ENCODE results near the gene MPC2.
"Not testable (repeated sequence)": the region's sequence is repeated elsewhere in the genome, so short reads cannot be mapped to it uniquely, and the experiment has no call there.

Gene MPC2

DNA sequence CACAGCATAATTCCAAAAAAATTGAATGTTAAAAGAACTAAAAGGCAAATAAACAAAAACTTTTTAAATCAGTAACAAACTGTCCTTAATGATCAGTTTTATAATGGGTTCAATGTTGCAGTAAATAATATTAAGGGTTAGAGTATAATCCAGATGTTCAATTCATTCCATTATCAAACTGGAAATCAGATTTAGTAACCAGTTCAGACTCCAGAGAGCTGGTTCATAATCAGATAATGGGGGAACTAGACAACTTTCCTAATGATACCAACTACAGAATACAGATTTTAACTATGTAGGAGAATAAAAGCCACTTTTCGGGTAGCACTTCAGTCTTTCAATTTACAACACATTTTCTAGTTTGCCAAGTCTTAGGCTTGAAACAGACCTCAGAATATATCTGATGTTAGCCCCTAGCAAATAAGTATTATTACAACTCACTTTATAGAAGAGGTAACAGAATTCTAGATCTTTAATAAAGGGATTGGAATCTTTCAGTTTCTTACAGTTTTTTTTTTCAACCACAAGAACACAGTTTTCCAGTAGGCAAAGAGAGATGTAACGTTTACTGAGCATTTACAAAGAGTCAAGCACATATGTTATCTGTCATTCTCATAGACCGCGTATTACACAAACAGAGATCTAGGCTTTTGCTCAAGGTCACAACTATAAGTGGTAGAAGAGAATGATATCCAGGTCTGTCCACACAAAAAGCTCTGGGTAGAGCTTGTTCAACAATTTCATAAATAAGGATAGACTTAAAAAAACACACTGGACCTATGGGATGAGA is 2.3 kb downstream of the MPC2 start:
- no peak for DNase-seq (ENCODE audit: low read depth)

DNA sequence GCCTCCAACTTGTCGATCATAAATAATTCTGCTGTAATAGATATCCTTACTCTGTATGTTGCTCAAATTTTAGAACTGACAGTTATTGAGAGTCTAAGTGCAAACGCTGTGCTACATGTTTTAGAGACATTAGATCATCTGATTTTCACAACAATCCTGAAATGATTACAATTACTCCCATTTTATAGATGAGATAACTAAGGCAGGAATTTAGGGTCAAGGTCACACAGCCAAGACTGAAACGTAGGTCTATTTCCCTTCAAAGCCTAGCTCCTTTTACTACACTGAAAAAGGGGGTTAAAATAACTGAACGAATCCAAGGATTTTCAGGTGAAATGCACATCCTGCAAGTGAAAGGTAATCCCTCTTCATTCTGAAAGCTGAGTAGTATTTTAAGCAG is 3.1 kb downstream of the MPC2 start:
- DNase-seq (ENCODE audit: low read depth), result no peak

DNA sequence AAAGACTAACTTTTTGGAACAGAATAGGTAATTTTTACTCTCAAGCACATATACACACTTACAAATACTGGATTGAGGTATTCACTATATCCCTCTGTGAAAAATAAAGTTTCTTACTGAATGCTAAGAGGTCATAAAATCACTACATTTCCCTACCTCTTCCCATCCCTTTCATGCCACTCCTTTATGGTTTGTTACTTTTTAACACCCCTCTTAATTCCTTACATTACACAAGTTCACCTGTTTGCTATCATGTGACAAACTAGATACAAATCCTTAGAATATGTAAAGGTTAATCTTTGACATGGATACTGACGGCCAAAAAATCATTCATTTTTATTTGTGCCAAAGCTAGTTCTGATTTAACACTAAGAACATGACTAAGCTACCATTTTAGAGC is 7.1 kb downstream of the MPC2 start:
- DNase-seq (ENCODE audit: low read depth), result no peak

DNA sequence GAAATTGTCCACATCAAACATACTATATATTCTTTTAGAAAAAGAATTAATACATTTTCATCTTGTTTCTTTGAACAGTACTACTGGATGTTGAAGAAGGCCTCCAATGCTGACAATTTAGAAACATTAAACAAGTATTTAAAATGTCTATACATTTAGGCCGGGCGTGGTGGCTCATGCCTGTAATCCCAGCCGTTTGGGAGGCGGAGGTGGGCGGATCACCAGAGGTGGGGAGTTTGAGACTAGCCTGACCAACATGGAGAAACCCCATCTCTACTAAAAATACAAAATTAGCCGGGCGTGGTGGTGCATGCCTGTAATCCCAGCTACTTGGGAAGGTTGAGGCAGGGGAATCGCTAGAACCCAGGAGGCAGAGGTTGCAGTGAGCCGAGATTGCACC is 8.0 kb downstream of the MPC2 start:
- DNase-seq (ENCODE audit: low read depth), result not testable (repeated sequence)

DNA sequence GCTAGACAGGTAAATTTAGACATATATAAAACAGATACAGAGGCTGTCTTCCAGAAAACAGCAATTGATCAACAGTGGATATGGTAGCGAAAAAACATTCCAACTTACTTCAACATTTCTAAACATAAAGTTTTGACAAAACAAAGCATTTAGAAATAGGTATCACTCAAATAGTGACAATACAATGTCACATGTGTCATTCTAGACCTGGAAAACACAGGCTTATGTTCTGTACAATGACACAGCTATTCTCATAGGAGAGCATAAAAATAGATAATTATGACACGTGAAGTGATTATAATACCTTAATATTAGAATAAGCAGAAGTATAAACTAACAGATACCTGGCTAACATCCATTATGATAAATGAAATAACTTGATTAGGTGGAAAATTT is 8.4 kb downstream of the MPC2 start:
- no peak for DNase-seq (ENCODE audit: low read depth)

DNA sequence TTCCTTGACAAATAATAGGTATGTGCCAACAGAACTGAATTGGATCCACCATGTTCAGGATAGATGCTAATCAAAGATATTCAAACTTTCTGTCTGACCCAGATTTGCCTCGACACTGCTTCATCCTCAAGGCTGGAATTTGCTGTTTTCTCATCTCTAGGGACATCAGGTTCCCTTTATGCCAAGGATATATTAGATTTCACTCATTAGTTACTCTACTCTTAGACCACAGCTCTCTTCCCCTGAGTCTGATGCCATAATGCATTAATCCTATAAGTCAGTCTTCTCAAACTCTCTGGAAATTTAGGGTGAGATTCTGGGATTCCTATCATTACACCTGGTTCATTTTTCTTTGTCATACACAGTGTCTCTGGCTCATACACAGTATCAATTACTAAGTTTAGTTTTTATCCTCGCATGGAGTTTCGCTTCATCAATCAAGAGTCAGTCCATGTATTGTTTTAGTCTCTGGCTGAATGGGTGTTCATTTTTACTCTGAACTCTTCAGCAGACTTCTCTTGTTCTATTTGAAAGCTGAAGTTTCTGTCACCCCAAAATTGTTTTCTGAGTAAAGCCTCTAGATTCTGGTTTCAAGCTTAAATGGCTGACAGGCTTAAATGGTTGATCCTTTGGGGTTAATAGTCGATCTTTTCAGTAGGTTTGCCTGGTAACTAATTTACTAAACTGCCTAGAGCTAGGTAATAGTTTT is 9.7 kb downstream of the MPC2 start:
- no peak for DNase-seq (ENCODE audit: low read depth)

DNA sequence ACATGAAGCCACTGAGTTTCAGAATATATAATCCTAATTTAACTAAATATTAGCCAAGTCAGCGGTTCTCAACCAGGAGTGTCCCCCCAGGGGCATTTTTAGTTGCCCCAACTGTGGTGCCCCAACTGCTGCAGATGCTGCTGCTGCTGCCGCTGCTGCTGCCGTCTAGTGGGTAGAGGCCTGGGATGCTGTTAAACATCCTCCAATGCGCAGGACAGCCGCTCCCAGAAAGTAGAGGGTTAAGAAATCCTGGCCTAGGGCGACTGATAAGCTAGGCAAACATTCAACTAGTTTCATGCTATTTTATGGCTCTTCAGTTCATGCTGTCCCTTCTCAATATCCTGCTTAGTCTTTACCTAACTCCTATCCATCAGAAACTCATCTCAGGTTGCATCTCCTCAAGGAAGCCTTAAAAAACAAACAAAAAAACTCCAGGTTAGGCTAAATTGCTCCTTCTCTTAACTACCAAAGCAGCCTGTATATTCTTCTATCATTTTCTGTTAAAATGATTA is 10.3 kb downstream of the MPC2 start:
- DNase-seq (ENCODE audit: low read depth), result no peak

DNA sequence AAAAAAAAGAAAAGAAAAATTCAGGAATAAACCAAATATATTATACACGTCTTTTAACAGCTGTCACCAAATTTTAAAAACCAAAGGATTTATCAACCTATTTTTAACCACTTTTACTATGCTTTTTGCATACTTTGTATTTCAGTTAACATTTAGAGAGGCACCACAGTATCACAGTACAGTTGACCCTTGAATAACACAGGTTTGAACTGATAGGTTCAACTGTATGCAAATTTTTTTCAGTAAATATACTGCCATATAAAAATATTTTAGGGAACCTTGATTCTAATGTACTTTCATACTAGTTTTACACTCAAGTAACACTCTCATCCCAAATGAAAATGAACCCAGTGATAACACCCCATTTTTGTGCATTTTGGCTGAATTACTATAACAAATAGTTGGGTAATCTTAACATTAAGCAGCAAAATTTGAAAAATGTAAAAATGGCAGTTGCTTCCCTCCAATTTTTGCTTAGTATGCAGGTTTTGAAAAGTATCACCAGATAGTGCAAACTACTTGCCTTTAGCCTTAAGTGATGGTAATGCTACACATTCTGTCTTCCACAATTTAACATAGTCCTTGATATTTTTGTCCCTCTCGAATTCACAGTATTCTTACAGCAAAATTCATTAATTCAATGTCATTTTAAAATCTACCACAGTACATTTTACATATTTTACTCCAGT is 12.2 kb downstream of the MPC2 start:
- no peak for DNase-seq (ENCODE audit: low read depth)

DNA sequence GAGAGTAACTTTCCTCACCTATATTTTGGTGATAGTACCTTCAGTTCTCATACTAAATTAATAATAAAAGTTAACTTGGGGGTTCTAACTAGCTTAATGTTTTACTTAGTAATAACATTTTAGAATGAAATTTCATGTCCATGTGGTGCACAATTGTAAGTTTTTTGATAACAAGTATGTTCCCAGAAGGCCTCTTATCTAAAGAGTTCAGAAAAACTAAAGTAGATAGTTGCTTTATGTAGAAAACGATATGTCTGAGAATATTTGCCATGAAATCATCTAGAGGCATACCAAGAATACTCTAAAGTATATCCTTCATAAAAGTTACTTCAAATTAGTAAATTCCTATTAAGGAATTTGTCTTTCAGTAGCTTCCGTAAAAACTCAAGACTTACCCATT is 12.8 kb downstream of the MPC2 start:
- DNase-seq (ENCODE audit: low read depth), result no peak

DNA sequence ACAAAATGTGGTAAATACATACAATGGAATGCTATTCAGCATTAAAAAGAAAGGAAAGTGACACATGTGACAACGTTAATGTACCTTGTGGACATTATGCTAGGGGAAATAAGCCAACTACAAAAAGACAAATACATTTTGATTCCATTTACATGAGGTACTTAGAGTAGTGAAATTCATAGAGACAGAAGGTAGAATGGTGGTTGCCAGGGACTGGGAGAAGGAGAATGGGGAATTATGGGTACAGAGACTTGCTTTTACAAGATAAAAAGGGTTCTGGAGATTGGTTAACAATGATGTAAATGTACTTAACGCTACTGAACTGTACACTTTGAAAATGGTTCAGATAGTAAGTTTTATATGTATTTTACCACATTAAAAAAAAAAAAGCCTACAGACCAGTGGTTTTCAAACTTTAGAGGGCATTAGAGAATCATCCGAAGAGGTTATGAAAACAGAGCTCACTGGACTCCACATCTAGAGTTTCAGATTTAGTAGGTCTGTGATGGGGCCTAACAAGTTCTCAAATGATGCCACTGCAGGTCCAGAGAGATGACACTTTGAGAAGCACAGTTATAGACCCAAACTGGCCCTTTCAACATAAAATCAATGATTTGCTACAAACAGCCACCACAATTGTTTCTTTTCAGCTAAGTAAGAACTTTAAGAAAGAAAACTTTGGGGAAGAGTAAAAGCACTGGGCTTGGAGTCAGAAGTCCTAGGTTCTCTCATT is 13.4 kb downstream of the MPC2 start:
- DNase-seq (ENCODE audit: low read depth), result no peak

DNA sequence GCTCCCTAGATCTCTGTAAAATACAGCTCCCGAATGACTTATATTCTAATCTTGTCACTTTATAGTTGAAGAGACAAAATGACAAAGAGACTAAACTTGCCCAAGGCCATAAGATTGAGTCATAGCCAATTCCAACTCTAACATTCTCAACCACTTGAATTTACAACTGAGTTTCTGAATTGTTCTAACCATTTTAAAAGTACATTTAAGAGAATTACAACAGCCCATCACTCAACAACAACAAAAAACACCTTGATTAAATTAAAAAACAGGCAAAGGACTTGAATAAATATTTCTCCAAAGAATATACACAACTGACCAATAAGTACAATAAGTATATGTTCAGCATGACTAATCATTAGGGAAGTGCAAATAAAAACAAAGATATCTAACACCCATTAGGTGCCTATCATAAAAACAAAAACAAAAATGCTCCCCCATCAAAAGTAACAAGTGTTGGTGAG is 14.2 kb downstream of the MPC2 start:
- DNase-seq (ENCODE audit: low read depth), result no peak

DNA sequence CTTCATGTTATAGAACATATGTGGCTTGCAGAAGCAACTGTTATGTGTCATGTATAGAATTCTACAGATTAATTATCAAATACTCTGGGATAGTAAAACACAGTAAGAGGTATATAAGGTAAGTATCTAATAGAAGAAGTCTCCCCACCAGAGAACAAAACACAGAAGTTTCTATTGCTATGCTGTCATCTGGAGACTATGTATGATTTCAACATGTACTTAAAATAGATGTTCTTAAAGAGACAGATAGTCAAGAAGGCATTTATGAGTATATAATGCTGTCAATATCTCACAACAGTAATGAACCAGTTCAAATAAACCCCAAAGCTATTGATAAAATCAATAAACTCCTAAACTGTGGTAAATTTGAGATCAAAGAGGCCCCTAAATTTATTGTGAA is 14.8 kb downstream of the MPC2 start:
- no peak for DNase-seq (ENCODE audit: low read depth)

DNA sequence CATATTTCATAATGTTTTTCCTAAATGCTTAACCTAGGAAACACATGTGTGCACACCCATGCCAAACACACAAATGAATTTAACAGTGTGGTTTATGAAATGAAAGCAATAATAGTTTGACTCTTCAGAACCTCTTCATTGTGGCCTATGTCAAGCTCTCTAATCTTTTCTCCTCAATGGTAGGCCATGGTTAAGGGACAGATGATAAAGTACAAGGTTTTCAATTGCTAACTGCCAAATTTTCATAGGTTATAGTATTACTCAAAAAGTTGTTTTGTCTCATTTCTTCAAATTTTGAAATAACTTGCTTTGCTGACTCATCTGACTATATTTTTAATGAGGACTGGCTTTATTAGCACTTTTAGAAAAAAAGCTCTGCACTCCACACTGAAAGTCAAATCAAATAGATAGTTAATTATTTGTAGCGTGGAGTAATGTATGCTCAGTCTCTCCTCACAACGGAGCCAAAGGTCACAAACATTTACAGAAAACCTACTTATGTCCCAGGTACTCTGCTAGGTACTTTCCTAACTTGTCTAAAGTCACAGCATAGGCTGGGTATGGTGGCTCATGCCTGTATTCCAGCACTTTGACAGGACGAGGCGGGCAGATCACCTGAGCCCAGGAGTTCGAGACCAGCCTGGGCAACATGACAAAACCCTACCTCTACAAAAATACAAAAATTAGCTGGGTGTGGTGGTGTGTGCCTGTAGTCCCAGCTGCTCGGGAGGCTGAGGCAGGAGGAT is 19.9 kb downstream of the MPC2 start:
- no peak for DNase-seq (ENCODE audit: low read depth)

DNA sequence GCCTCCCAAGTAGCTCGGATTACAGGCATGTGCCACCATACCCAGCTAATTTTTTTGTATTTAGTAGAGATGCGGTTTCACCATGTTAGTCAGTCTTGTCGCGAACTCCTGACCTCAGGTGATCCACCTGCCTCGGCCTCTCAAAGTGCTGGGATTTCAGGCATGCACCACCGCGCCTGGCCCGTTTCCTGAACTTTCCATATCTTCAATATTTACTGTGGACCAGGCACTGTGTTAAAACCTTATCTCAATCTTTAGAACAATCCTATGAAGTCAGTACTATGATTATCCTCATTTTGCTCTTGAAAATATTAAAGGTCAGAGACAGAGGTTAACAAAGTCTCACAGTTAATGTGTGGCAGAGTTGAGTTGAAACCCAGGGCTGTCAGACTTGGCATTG is 21.3 kb downstream of the MPC2 start:
- no peak for DNase-seq (ENCODE audit: low read depth)

DNA sequence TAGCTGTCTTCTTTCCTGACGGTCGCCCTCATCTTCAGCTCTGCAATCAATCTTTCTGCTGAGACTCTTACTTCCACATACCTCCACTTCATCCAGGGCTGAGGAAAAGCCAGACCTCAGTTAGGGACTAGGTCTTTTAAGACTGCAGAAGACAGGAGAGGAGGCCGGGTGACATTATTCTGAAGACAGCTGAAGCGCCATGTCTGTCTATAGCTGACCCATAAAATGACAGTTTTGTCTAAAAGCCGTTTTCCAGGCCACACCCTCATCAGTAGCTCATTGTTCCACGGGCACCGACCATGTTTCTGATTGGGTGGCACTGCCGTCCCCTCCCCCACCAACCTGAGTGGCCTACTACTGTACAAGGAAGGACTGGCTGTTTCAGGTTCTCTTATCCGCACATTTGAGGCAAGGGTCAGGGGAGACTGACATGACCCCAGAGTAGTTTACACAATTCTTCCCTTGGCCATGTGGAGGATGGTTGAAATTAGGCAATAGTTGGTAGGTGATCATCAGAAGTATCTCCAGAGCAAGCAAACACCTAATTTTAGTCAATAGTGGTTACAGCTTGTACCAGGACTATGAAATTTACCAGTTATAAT is 22.9 kb downstream of the MPC2 start, which contains the start of gene ADCY10:
ADCY10 (minus strand) TSS at position 240 of the 602 bp plus-strand sequence. CDS start 8,994 bp downstream, outside the sequence.
- no peak for DNase-seq (ENCODE audit: low read depth)

DNA sequence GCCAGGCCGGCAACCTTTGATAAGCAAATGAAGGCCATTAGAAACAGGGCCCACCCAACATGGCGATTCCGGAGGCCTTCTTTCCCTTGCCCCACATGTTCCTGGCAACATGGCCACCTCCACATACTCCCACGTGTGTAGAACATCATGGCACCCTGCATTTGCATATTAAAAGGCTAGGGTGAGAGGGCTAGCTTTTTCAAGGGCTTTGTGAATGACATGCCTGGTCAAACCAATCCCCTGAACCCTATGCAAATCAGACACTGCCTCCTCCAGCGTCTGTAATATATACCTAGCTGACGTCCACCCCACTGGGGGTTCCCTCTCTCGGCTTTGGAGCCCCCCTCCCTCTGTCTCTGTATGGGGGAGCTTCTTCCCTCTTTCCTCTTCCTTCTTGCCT is 24.6 kb downstream of the MPC2 start:
- no peak for DNase-seq (ENCODE audit: low read depth)

DNA sequence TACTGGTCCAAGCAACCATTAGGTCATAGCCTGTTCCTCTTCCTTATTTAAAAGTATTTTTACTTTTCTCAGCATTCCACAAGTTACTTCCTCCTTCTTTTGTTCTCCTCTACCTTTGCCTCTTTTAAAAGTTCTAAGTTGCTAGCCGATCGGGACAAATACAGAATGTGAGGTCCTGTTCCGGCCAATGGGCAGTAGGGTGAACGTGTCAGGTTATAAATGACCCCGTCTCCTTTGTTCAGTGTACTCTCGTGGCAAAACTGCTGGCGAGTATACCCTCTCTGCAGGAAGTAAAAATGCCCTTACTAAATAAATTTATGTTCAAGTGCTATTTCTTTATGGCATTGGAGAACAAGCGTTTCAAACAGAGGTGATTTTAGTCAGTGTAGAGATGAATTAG is 25.5 kb downstream of the MPC2 start:
- no peak for DNase-seq (ENCODE audit: low read depth)

DNA sequence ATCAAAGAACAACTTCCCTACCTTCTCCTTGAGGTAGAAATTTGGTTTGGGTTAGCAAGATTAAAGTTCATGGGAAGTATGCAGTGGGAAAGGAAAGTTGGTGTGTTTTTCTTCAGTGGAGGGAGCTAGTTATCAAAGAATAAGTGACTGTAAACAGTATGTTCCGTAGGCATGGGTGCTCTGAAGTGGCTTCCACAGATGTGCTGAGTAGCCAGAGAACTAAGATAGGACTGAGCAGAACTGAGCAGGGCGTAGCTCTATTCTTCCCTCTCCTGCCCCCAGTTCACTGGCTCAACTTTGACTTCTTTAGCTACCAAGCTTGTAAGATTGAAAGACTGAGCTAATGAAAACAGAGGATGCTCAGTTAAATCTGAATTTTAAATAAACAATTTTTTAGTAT is 26.3 kb downstream of the MPC2 start:
- no peak for DNase-seq (ENCODE audit: low read depth)

DNA sequence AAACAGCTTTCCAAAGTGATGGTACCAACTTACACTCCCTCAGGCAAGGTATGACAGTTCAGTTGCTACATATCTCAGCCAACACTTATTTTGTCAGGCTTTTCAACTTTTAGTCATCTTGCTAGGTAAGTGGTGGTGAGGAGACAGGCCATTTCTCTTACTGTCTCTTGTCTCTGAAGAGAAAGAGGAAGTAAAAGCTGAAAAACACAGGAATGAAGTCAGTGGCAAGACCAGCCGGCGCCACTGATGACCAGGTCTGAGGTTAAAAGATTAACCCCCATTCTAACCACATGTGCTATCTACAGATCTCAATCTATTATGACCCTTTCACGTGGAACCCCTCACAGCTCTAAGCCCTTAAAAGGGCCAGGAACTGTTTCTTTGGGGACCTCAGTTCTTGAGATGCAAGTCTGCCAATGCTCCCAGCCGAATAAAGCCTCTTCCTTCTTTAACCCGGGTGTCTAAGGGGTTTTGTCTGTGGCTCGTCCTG is 27.1 kb downstream of the MPC2 start:
- no peak for DNase-seq (ENCODE audit: low read depth)

DNA sequence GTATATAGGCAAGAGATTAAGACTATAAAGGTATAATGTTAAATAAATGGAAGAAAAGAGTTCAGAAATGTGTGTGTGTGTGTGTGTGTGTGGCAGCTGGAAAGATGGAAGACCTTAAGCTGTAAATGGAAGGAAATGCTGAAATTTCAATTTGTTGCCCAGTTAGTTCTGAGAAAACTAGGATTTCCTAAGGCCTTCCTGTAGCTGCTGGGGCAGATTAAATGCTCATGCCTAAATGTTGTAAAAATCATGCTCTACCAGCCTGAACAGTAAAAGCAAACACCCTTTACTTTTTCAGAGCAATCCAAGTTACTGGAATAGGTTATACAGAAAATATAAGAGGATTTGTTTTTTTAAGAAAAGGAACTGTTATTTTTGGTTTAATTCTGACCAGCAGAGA is 31.2 kb downstream of the MPC2 start:
- DNase-seq (ENCODE audit: low read depth), result no peak

DNA sequence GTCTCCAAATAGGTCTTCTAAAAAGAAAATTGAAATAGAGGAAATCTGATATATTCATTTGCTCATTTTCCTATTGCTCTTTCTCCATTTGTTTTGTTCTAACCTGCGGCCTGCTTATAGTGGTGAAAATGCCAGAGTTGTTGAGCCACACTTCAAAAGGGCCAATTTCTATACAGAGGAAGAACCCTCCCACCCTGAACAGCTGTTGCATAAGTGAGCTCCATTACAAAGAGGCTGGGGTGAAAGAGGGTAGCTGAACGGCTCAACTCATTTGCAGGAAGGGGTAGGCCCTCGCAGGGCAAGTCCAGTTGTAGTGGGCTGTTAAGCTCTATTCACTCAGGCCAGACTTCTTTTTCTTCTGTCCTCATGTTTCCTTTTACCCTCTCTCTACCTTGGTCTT is 31.7 kb downstream of the MPC2 start:
- DNase-seq (ENCODE audit: low read depth), result no peak
